GM21576 (cell line): ENCODE measurements around the gene NOP58.
"Not testable (repeated sequence)": the region's sequence is repeated elsewhere in the genome, so short reads cannot be mapped to it uniquely, and the experiment has no call there.

Experiments
- ATAC-seq: cut with Tn5 transposase; IDR thresholded peaks from one replicate; pipeline ENCODE4 v1.9.1; 2021; ENCODE audit warnings: mild to moderate bottlenecking, moderate library complexity; ENCODE audit not compliant: unreplicated experiment

The NOP58 gene

GRCh38 chr2:202265467-202266277 lies at the start of gene NOP58:
Gene NOP58 (plus strand): TSS chr2:202265763. CDS start chr2:202265942, 179 bp downstream.
- ATAC-seq = peak; percentile 86

GRCh38 chr2:202221873-202222272 lies 43.7 kb upstream of the NOP58 start:
- no peak for ATAC-seq

- ATAC-seq = peak; percentile 36
These were observed 27.8 kb upstream of the NOP58 start for GRCh38 chr2:202237787-202238233.

- ATAC-seq = peak; percentile 96
These were observed 27.0 kb upstream of the NOP58 start, which contains the start of gene SUMO1 for GRCh38 chr2:202238234-202239197. Gene SUMO1 (minus strand): TSS chr2:202238597. CDS start chr2:202238451, 146 bp downstream.

GRCh38 chr2:202247710-202248109 lies 17.9 kb upstream of the NOP58 start:
- not testable (repeated sequence) for ATAC-seq

GRCh38 chr2:202249521-202250253 lies 15.9 kb upstream of the NOP58 start:
- no peak for ATAC-seq

GRCh38 chr2:202251494-202251893 lies 14.1 kb upstream of the NOP58 start:
- ATAC-seq = no peak

- ATAC-seq = no peak
These were observed 4.0 kb upstream of the NOP58 start for GRCh38 chr2:202261531-202261930.

- no peak for ATAC-seq
These were observed 1.9 kb downstream of the NOP58 start for GRCh38 chr2:202267495-202267894.

- ATAC-seq = no peak
These were observed 4.0 kb downstream of the NOP58 start for GRCh38 chr2:202269585-202269984.

GRCh38 chr2:202270487-202270886 lies 4.9 kb downstream of the NOP58 start:
- no peak for ATAC-seq

GRCh38 chr2:202276078-202276720 lies 10.6 kb downstream of the NOP58 start:
- not testable (repeated sequence) for ATAC-seq

- ATAC-seq = no peak
These were observed 12.6 kb downstream of the NOP58 start for GRCh38 chr2:202278036-202278760.

GRCh38 chr2:202278944-202279343 lies 13.4 kb downstream of the NOP58 start:
- ATAC-seq = no peak

GRCh38 chr2:202286595-202286994 lies 21.0 kb downstream of the NOP58 start:
- no peak for ATAC-seq

- no peak for ATAC-seq
These were observed 24.0 kb downstream of the NOP58 start for GRCh38 chr2:202289394-202290204.

GRCh38 chr2:202290316-202290715 lies 24.8 kb downstream of the NOP58 start:
- ATAC-seq = no peak

- no peak for ATAC-seq
These were observed 25.4 kb downstream of the NOP58 start for GRCh38 chr2:202290970-202291369.

- ATAC-seq = peak; percentile 88
These were observed 34.1 kb downstream of the NOP58 start for GRCh38 chr2:202299712-202300111.
